NCI-H2171 (cell line): ENCODE results near the gene DTD1.

ENCODE experiments used
- DNase-seq: peaks from one replicate; lab custom pipeline; 2025; lab: John Stamatoyannopoulos, UW

Gene DTD1

GRCh38 chr20:18662279-18663040, 74.6 kb downstream of the DTD1 start:
- no peak for DNase-seq

- no peak for DNase-seq
Observed at GRCh38 chr20:18663932-18664331, 76.1 kb downstream of the DTD1 start.

GRCh38 chr20:18665135-18665534, 77.3 kb downstream of the DTD1 start:
- DNase-seq = peak; percentile 24

- DNase-seq = peak; percentile 98
Observed at GRCh38 chr20:18666803-18667415, 79.1 kb downstream of the DTD1 start.

- no peak for DNase-seq
Observed at GRCh38 chr20:18669241-18670019, 81.6 kb downstream of the DTD1 start.

GRCh38 chr20:18671203-18671710, 83.4 kb downstream of the DTD1 start:
- no peak for DNase-seq

- DNase-seq = peak; percentile 92
Observed at GRCh38 chr20:18672834-18673233, 85.0 kb downstream of the DTD1 start.

- peak; percentile 27 for DNase-seq
Observed at GRCh38 chr20:18676396-18676795, 88.5 kb downstream of the DTD1 start.

GRCh38 chr20:18677126-18677525, 89.3 kb downstream of the DTD1 start:
- no peak for DNase-seq

- no peak for DNase-seq
Observed at GRCh38 chr20:18678549-18679419, 90.9 kb downstream of the DTD1 start.

GRCh38 chr20:18683839-18684238, 96.0 kb downstream of the DTD1 start:
- no peak for DNase-seq

GRCh38 chr20:18684775-18685174, 96.9 kb downstream of the DTD1 start:
- no peak for DNase-seq

GRCh38 chr20:18685406-18685805, 97.6 kb downstream of the DTD1 start:
- no peak for DNase-seq

- no peak for DNase-seq
Observed at GRCh38 chr20:18686696-18687095, 98.8 kb downstream of the DTD1 start.

- no peak for DNase-seq
Observed at GRCh38 chr20:18688676-18689075, 100.8 kb downstream of the DTD1 start.

GRCh38 chr20:18689557-18689956, 101.7 kb downstream of the DTD1 start:
- DNase-seq = no peak

GRCh38 chr20:18692447-18692846, 104.6 kb downstream of the DTD1 start:
- DNase-seq = no peak

GRCh38 chr20:18694071-18694470, 106.2 kb downstream of the DTD1 start:
- peak; percentile 99 for DNase-seq

- no peak for DNase-seq
Observed at GRCh38 chr20:18695175-18695574, 107.3 kb downstream of the DTD1 start.

GRCh38 chr20:18698735-18699380, 111.0 kb downstream of the DTD1 start:
- DNase-seq = no peak

GRCh38 chr20:18701969-18702368, 114.1 kb downstream of the DTD1 start:
- no peak for DNase-seq
